HG02840 (cell line): ENCODE data around the gene PLXNA4.

Source experiments
- ATAC-seq: cut with Tn5 transposase; IDR thresholded peaks from one replicate; pipeline ENCODE4 v1.9.1; 2021; ENCODE audit warnings: mild to moderate bottlenecking, moderate library complexity, moderate number of reproducible peaks; ENCODE audit not compliant: unreplicated experiment, low FRiP score

Gene PLXNA4

GRCh38 chr7:132485600-132486273 lies 90.5 kb downstream of the PLXNA4 start:
- no peak for ATAC-seq

- ATAC-seq, result no peak
These were observed 91.1 kb downstream of the PLXNA4 start for GRCh38 chr7:132485136-132485535.

- no peak for ATAC-seq
These were observed 93.4 kb downstream of the PLXNA4 start for GRCh38 chr7:132482866-132483265.

GRCh38 chr7:132480534-132480933 lies 95.7 kb downstream of the PLXNA4 start:
- no peak for ATAC-seq

GRCh38 chr7:132476541-132476940 lies 99.7 kb downstream of the PLXNA4 start:
- ATAC-seq, result no peak

GRCh38 chr7:132475669-132476116 lies 100.6 kb downstream of the PLXNA4 start:
- ATAC-seq, result no peak

- ATAC-seq, result no peak
These were observed 101.1 kb downstream of the PLXNA4 start for GRCh38 chr7:132475037-132475668.

- ATAC-seq, result no peak
These were observed 103.7 kb downstream of the PLXNA4 start for GRCh38 chr7:132472463-132473120.

GRCh38 chr7:132471515-132471914 lies 104.8 kb downstream of the PLXNA4 start:
- ATAC-seq, result no peak

GRCh38 chr7:132469681-132470080 lies 106.6 kb downstream of the PLXNA4 start:
- no peak for ATAC-seq

- no peak for ATAC-seq
These were observed 107.0 kb downstream of the PLXNA4 start for GRCh38 chr7:132469264-132469663.

- ATAC-seq, result no peak
These were observed 109.9 kb downstream of the PLXNA4 start for GRCh38 chr7:132466367-132466766.

- ATAC-seq, result no peak
These were observed 110.8 kb downstream of the PLXNA4 start for GRCh38 chr7:132465516-132465915.

- ATAC-seq, result no peak
These were observed 111.5 kb downstream of the PLXNA4 start for GRCh38 chr7:132464740-132465139.

- ATAC-seq, result no peak
These were observed 112.3 kb downstream of the PLXNA4 start for GRCh38 chr7:132463922-132464321.

GRCh38 chr7:132462478-132462877 lies 113.8 kb downstream of the PLXNA4 start:
- no peak for ATAC-seq

- ATAC-seq, result no peak
These were observed 115.2 kb downstream of the PLXNA4 start for GRCh38 chr7:132461032-132461592.

GRCh38 chr7:132458729-132459128 lies 117.5 kb downstream of the PLXNA4 start:
- no peak for ATAC-seq

- ATAC-seq, result no peak
These were observed 118.6 kb downstream of the PLXNA4 start for GRCh38 chr7:132457658-132458057.

- ATAC-seq, result no peak
These were observed 119.9 kb downstream of the PLXNA4 start for GRCh38 chr7:132456418-132456817.

- no peak for ATAC-seq
These were observed 120.9 kb downstream of the PLXNA4 start for GRCh38 chr7:132455378-132455777.
